T-helper 1 cell (primary cell): ENCODE results near the gene CASP5.
"Not testable (repeated sequence)": the region's sequence is repeated elsewhere in the genome, so short reads cannot be mapped to it uniquely, and the experiment has no call there.

Source experiments
- DNase-seq, 5 donors: peaks; one replicate each; pipeline ENCODE4 v3.0.0-alpha.2; 2012 to 2020

Gene CASP5

DNA sequence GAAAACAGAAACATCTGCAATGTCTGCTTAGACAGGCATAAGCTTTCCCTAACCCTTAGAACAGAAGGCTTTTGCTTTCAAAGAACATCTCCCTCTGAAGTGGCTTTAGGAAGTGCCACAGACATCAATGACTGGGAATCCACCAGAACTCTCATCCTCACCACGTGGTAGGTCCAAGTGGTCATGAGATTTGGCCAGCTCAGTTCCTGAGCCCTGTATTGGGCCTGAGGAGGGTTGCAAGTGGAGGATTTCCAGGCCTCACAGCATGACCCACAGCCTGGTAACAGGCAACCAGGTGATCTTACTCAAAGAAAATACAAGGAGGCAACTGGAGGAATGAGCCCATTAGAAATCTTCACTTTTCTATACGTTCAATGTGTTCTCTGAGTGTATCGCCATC lies 10.4 kb upstream of the CASP5 start:
- DNase-seq = no peak

DNA sequence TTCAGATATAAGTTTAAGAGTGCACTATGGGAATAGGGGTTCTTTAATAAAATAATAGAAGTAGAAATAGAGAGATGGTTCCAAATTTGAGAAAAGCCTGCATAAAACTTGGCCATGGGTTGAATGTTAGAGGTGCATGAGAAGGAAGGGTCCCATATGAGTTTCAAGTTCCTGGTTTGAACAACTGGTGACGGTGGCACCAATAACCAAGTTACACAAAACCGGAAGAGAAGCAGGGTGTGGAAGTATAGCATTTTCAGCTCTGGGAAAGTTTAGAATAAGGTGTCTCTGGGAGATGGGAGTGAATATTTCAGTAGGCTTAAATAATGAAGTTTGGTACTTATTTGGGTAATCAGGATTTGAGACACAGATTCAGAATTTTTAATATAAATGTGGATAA lies 9.5 kb upstream of the CASP5 start:
- DNase-seq = no peak

- no peak for DNase-seq
These were observed 4.7 kb upstream of the CASP5 start for GRCh38 chr11:105027678-105028077.

DNA sequence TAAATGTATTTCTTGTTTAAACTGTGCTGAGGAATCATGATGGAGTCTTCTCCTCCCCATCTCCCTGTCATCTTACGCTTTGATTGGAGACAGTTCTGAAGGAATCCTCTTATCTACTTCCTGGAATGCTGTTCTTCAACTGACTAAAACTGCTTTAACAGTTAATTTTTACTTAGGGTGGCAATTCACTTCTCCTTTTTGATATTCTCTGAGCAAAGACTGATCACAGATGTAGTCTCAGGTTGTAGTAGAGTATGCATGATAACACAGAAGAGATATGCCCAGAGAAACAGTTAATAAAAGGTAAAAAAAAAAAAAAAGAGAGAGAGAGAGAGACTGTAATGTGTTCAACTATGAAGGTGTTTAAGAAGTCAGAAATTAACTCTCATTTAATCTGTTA lies 1.4 kb upstream of the CASP5 start:
- DNase-seq = no peak

DNA sequence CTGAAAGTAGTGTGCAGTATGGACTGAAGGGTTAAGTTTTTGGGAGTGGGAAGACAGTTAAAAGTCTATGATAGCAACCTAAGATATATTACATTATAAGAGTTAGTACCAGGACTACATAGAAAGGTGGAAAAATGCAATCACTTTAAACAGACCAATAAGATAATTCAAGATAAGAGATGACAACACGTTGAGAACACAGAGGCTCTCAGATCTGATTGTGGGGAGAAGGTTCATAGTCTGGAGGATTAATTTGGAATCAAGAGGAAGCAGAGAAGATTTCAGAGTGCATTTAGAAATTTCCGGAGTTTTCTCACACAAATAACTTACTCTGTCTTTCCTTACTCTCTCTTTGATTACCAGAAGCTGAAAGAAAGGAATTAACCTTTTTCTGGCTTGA lies 441 bp downstream of the CASP5 start:
- DNase-seq = no peak

DNA sequence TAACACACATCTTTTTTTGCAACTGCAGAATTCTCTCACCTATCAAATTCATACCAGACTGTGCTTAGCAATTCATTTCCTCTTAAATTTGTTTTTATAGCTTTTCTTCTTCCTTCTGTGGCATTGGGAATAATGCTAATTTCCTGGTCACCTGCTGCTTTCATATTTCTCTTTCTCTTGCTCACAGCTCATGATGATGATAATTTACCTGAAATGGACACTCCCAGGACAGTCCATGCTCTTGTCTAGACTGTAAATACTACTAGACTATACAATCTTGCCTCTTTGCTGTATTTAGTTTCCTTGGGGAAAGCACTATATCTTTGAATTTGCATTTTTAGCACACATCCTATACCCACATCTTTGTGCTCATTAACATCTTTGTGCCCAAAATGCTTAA lies 15.5 kb downstream of the CASP5 start:
- DNase-seq = no peak

DNA sequence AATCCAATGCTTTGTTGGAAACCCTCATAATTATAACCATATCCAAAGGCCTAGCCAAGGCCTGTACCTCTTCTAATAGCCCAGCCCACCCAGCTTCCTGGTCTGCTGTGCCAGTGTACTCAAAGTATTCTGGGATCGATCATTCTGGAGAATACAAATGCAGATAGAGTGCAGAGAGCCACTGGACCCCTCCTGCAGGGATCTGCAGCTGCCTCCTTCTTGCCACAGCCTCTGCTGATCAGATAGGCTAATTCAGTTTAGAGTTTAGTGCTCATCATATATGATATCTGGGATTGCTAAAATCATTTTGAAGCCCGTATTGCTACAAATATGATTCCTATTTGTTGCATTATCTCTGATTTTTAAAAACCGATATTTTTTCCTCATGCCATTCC lies 17.5 kb downstream of the CASP5 start:
- no peak for DNase-seq

- no peak for DNase-seq
These were observed 18.9 kb downstream of the CASP5 start for GRCh38 chr11:105004021-105004420.

GRCh38 chr11:105003151-105003550 lies 19.8 kb downstream of the CASP5 start:
- no peak for DNase-seq

DNA sequence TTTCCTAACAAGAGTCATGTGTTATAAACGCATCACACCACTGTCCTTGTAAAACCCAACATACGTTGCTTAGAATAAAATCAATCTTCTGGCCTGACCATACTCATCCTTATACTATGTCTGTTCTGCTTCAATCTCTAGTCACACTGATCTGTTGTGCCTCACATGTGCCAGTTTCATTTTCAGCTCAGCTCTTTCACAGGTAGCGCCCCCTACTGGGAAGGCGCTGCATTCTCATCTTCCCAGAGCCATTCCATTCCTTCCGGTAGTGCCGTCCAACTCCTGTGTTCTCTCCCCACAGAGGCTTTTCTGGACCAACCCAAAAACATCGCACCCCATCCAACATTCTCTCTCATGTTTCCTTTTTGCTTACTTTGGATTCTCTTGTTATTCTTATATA lies 22.2 kb downstream of the CASP5 start:
- DNase-seq = peak; percentile 8 to 48 (median 23)

DNA sequence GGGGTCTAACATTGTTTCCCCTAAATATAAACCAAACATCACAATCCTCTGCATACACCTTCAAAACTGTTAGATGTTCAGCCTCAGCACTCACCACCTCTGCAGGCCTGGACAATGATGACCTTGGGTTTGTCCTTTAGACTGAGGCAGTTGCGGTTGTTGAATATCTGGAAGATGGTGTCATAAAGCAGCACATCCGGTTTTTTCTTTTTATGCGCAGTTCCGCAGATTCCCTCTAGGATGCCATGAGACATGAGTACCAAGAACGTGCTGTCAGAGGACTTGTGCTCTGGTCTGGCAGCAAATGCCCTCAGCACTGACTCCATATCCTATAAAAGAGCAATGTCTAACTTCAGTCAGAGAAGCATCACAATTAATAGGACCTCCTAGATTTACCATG lies 22.8 kb downstream of the CASP5 start:
- DNase-seq = peak in 1 of 5 donors; percentile 15

DNA sequence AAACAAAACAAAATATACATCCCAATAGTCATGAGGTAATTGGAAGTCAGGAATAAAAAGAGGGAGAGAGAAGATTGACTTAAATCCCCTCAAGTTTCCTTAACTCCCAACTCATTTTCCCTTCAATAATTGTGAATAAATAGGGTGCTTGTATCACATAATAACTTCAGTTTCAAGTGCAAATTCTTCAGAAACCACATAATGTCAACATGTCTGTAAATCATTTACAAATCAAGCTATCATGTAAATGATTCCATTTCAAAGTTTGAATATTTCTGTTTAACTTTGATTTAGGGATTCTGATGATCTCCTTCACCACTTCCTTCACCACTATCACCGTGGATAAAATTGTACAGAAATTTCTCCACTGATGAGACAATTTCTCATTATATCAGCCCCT lies 23.2 kb downstream of the CASP5 start:
- no peak for DNase-seq

DNA sequence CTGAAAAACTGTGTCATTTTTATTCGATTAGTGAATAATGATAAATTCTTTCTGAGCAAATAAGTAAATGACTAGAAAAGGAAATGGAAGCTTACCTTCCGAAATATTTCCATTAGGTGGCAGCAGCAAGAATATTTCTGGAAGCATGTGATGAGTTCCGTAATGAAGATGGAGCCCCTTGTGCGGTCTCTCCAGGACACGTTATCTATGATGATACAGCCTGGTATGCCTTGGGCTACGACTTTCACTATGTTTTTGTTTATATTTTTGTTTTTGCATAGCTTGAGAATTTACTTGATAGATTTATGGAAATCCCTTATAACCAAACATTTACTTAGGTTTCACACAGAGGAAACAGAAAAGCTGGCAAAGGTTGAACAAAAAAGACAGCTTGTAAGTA lies 25.7 kb downstream of the CASP5 start:
- DNase-seq = no peak

GRCh38 chr11:104995001-104995408 lies 28.0 kb downstream of the CASP5 start:
- no peak for DNase-seq

GRCh38 chr11:104992781-104993180 lies 30.2 kb downstream of the CASP5 start:
- DNase-seq = no peak

DNA sequence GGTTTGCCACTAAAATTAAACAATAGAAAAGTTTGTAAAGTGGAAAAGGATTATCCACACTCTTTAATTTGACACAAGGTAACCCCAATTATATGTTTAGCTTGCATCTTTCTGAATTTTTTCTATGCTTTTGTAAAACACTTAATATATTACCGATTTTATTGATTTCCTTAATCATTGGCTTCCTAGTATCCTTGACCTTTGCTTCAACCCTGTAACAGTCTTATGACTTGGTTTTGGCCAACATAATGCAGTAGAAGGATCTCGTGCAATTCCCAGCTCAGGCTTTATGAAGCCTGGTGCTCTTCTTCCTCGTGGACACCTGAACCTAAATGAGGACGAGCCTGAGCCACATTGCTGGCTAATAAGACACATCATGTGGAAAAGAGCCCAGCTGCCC lies 31.0 kb downstream of the CASP5 start:
- no peak for DNase-seq

DNA sequence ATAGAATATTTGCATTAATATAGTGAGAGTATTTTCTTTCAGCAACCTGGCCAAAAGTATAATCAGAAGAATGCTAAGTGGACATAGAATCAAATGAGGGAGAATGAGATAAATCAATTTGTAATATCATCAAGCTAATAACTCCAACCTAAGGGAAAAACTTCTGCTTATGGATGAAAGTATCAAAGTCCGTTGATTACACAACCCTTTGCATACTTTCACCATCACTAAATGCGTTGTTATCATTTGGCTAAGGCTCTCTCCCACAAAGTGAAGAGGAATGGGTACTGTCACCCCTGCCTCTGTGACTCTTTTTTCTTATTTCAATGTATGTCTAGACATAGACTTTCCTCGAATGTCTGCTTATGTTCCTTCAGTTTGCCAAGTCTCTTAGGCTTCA lies 38.2 kb downstream of the CASP5 start:
- DNase-seq = no peak

GRCh38 chr11:104979839-104980238 lies 43.1 kb downstream of the CASP5 start:
- DNase-seq = no peak

GRCh38 chr11:104973616-104974015 lies 49.4 kb downstream of the CASP5 start:
- DNase-seq = no peak

- DNase-seq = not testable (repeated sequence)
These were observed 50.0 kb downstream of the CASP5 start for GRCh38 chr11:104972924-104973323.

- no peak for DNase-seq
These were observed 52.2 kb downstream of the CASP5 start for GRCh38 chr11:104970756-104971155.

GRCh38 chr11:104968856-104969776 lies 53.9 kb downstream of the CASP5 start:
- no peak for DNase-seq

- DNase-seq = peak in 1 of 5 donors; percentile 73
These were observed 54.6 kb downstream of the CASP5 start, which contains the start of gene CASP4 for GRCh38 chr11:104968355-104968855. Gene CASP4, minus strand, starts transcription at chr11:104968574. Its CDS starts 49 bp downstream, at chr11:104968525.
